ENCODE results near the gene INPP4B. TPM values are rescaled to one million over a fixed set of nuclear protein-coding genes. Genes with fewer than 3 reads are reported as not detected.

The INPP4B gene
- 10 to 100 TPM in 1 of 4 donors, 1 to 10 TPM in 3; 7.5 to 10.6 (median 8.8) TPM for polyA plus RNA-seq (ENCODE audit: insufficient read length in 4 of 4)

GRCh38 chr4:142846108-142846728 lies at the start of gene INPP4B:
Gene INPP4B (minus strand): TSS chr4:142846301.
- peak in 3 of 4 donors; percentile 38 to 58 (median 52) for DNase-seq (ENCODE audit: low read depth in 4 of 4, low spot score in 3 of 4)

GRCh38 chr4:142893012-142893411 lies 46.9 kb upstream of the INPP4B start:
- no peak for DNase-seq (ENCODE audit: low read depth in 4 of 4, low spot score in 3 of 4)

- no peak for DNase-seq (ENCODE audit: low read depth in 4 of 4, low spot score in 3 of 4)
Measured at GRCh38 chr4:142886566-142886965, 40.5 kb upstream of the INPP4B start.

GRCh38 chr4:142883040-142883832 lies 37.1 kb upstream of the INPP4B start:
- DNase-seq (ENCODE audit: low read depth in 4 of 4, low spot score in 3 of 4), result no peak

- DNase-seq (ENCODE audit: low read depth in 4 of 4, low spot score in 3 of 4), result no peak
Measured at GRCh38 chr4:142882159-142882558, 36.1 kb upstream of the INPP4B start.

- DNase-seq (ENCODE audit: low read depth in 4 of 4, low spot score in 3 of 4), result no peak
Measured at GRCh38 chr4:142881331-142881730, 35.2 kb upstream of the INPP4B start.

- DNase-seq (ENCODE audit: low read depth in 4 of 4, low spot score in 3 of 4), result no peak
Measured at GRCh38 chr4:142875117-142875516, 29.0 kb upstream of the INPP4B start.

- DNase-seq (ENCODE audit: low read depth in 4 of 4, low spot score in 3 of 4), result no peak
Measured at GRCh38 chr4:142874684-142875083, 28.6 kb upstream of the INPP4B start.

GRCh38 chr4:142866685-142867084 lies 20.6 kb upstream of the INPP4B start:
- no peak for DNase-seq (ENCODE audit: low read depth in 4 of 4, low spot score in 3 of 4)

GRCh38 chr4:142861351-142861750 lies 15.2 kb upstream of the INPP4B start:
- DNase-seq (ENCODE audit: low read depth in 4 of 4, low spot score in 3 of 4), result no peak

- DNase-seq (ENCODE audit: low read depth in 4 of 4, low spot score in 3 of 4), result no peak
Measured at GRCh38 chr4:142858965-142859364, 12.9 kb upstream of the INPP4B start.

GRCh38 chr4:142858446-142858845 lies 12.3 kb upstream of the INPP4B start:
- no peak for DNase-seq (ENCODE audit: low read depth in 4 of 4, low spot score in 3 of 4)

GRCh38 chr4:142856576-142856975 lies 10.5 kb upstream of the INPP4B start:
- DNase-seq (ENCODE audit: low read depth in 4 of 4, low spot score in 3 of 4), result no peak

GRCh38 chr4:142850478-142850877 lies 4.4 kb upstream of the INPP4B start:
- no peak for DNase-seq (ENCODE audit: low read depth in 4 of 4, low spot score in 3 of 4)

GRCh38 chr4:142846729-142847596 lies 862 bp upstream of the INPP4B start:
- DNase-seq (ENCODE audit: low read depth in 4 of 4, low spot score in 3 of 4), result peak in 2 of 4 donors; percentile 28 to 40

- DNase-seq (ENCODE audit: low read depth in 4 of 4, low spot score in 3 of 4), result peak in 1 of 4 donors; percentile 12
Measured at GRCh38 chr4:142845293-142846107, 601 bp downstream of the INPP4B start.

- DNase-seq (ENCODE audit: low read depth in 4 of 4, low spot score in 3 of 4), result no peak
Measured at GRCh38 chr4:142844782-142845181, 1.3 kb downstream of the INPP4B start.

GRCh38 chr4:142840516-142841123 lies 5.5 kb downstream of the INPP4B start:
- DNase-seq (ENCODE audit: low read depth in 4 of 4, low spot score in 3 of 4), result no peak

GRCh38 chr4:142838778-142839177 lies 7.3 kb downstream of the INPP4B start:
- no peak for DNase-seq (ENCODE audit: low read depth in 4 of 4, low spot score in 3 of 4)

GRCh38 chr4:142832022-142832421 lies 14.1 kb downstream of the INPP4B start:
- no peak for DNase-seq (ENCODE audit: low read depth in 4 of 4, low spot score in 3 of 4)

All from right renal pelvis (tissue), 4 donors.